RWPE2 (cell line): Measurements from ENCODE around the gene MDH1.
A peak's percentile ranks its signal among the peaks of the same experiment; 100 is the strongest.

Source experiments
- ATAC-seq: fragments of 200-7000 bp; cut with Tn5 transposase; 3 replicates; pipeline ENCODE4 v1.9.1; 2021; ENCODE audit warnings: low read depth
- DNase-seq: peaks from one replicate; pipeline ENCODE4 v3.0.0-alpha.2; 2020; ENCODE audit warnings: low spot score
- H3K27ac ChIP-seq: fragments of 450-650 bp; 2 replicates; pipeline ENCODE4 v1.5.1; 2017; ENCODE audit warnings: mild to moderate bottlenecking; ENCODE audit not compliant: poor library complexity, severe bottlenecking
- H3K27me3 ChIP-seq: fragments of 250-450 bp; sonication (Bioruptor Pico); 2 replicates; pipeline ENCODE4 v1.5.1; 2021; ENCODE audit warnings: mild to moderate bottlenecking, moderate library complexity; ENCODE audit not compliant: insufficient read depth, poor library complexity, severe bottlenecking
- H3K36me3 ChIP-seq: fragments of 250-450 bp; sonication (Bioruptor Pico); 2 replicates; pipeline ENCODE4 v1.5.1; 2020; ENCODE audit warnings: low read depth, mild to moderate bottlenecking, moderate library complexity
- H3K4me1 ChIP-seq: fragments of 250-450 bp; sonication (Bioruptor Pico); 2 replicates; pipeline ENCODE4 v1.5.1; 2021; ENCODE audit warnings: mild to moderate bottlenecking, moderate library complexity; ENCODE audit not compliant: insufficient read depth, poor library complexity, severe bottlenecking
- H3K4me3 ChIP-seq: fragments of 250-450 bp; sonication (Bioruptor Pico); 2 replicates; pipeline ENCODE4 v1.5.1; 2021; ENCODE audit warnings: mild to moderate bottlenecking, moderate library complexity; ENCODE audit not compliant: severe bottlenecking
- H3K9me3 ChIP-seq: fragments of 250-450 bp; sonication (Bioruptor Pico); 2 replicates; pipeline ENCODE4 v1.5.1; 2021; ENCODE audit warnings: mild to moderate bottlenecking, moderate library complexity; ENCODE audit not compliant: severe bottlenecking
- TF ChIP-seq, protein P1 (sequence below): fragments of 450-650 bp; IDR thresholded peaks from one replicate; pipeline ENCODE4 v1.5.1; 2017; ENCODE audit warnings: mild to moderate bottlenecking, moderate library complexity; ENCODE audit not compliant: poor library complexity, severe bottlenecking

The MDH1 gene

DNA sequence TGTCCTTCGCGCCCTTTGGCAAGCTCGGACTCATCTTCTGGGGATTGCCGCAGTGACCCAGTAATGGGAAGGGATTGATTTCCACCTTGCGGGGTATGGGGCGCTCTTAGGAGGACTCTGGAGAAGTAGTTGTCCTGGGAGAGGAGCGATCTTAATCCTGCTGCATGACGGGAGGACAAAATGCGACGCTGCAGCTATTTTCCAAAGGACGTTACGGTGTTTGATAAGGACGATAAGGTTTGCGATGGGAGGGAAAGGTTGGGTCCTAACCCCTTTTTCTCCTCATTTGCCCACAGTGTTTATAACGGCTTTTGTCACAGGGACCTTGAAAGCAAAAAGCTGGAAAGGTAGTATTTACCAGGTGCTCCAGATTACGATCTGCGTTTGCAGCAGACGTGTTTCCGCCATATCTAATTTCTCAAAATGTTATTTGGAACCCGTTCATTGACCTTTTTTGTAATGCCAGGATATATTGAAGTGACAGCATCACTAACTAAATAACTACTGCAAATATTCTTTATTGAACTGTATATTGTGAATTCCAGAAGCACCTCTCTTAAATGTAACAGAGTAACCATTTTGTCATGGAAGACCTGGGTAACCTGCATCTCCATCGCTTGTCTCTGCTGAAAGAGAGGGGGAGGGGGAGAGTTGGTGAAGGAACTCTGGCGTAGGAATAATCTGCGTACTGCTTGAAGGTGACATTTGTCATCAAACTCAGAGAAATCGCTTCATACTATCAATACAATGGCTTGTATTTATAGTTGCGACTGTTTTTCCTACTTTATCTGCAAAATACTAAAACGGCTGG, 590 bp downstream of the MDH1 start:
- TF ChIP-seq, protein P1, sequence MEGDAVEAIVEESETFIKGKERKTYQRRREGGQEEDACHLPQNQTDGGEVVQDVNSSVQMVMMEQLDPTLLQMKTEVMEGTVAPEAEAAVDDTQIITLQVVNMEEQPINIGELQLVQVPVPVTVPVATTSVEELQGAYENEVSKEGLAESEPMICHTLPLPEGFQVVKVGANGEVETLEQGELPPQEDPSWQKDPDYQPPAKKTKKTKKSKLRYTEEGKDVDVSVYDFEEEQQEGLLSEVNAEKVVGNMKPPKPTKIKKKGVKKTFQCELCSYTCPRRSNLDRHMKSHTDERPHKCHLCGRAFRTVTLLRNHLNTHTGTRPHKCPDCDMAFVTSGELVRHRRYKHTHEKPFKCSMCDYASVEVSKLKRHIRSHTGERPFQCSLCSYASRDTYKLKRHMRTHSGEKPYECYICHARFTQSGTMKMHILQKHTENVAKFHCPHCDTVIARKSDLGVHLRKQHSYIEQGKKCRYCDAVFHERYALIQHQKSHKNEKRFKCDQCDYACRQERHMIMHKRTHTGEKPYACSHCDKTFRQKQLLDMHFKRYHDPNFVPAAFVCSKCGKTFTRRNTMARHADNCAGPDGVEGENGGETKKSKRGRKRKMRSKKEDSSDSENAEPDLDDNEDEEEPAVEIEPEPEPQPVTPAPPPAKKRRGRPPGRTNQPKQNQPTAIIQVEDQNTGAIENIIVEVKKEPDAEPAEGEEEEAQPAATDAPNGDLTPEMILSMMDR, result no peak
- ATAC-seq (peak; percentile 24), DNase-seq (no peak)
- no peaks in the 10 kb centered on the region for H3K9me3 ChIP-seq
- peaks cover 40% of the 10 kb centered on the region for H3K36me3 ChIP-seq
- peaks cover 8% of the 10 kb centered on the region for H3K4me1 ChIP-seq
- peak overlapping the region; percentile 64 for H3K27ac ChIP-seq
- peak overlapping the region; percentile 60 for H3K4me3 ChIP-seq
- H3K27me3 ChIP-seq, result no peaks in the 10 kb centered on the region

DNA sequence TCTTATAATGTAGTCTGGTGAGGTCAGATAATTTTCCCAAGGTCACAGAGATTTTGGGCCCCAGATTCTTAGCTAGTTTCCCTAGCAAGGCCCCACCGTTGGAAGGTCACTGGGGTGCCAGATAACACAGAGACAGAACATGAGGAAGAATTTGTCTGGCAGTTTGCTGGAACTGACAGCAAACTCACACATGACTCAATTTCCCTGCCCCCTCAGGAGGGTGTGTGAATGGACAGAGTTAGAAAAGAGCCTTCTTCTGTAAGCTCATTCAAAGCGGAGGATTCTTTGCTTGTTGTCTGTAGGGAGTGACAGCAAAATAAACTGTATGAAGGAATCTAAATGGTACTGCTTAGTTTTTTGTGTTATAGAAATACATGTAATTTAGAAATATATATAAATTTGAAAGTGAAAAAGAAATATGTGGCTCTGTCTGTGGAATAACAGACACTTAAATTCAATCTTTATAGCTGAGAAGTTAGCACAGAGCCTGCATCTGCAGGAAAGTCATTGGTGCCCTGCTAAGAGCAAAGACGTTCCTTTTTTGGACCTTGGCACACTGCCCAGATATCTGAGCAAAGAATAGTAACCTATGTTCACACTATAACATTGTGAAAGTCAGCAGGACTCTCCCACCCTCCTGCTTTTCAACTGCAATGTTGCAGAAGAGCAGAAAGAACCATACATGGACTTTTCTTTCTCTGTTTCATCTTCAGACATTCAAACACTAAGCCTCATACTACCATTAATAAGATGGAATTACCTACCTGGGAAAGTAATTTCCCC, 2.1 kb downstream of the MDH1 start:
- DNase-seq (no peak), ATAC-seq (no peak)
- no peak overlapping the region for H3K27ac ChIP-seq

DNA sequence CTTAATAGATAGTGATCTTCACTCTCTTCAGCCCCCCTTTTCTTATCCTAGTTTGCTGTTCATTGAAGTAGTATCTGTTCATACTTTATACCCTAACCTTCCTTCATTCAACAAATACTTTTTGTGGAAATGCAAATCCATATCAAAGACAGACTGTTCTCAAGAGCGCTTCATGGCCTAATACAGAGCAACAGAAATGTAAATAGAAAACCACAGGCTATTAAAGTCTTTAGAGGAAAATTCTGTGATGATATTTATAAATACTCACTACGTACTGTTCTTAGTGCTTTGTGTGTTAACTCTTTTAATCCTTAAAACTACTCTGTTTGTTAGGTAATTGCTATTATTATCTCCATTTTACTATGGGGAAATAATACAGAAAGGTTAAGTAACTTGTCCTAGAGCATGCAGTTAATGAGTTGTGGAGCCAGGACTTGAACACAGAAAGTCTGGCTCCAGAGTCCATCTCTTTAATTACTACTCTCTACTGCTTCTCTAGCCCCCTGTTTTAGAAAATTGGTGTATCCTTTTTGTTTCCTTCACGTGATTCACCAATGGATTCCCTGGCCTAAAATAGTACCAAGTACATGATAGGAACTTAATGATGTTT, 2.9 kb downstream of the MDH1 start:
- H3K36me3 ChIP-seq, result peaks cover 64% of the 10 kb centered on the region
- H3K27ac ChIP-seq, result no peak overlapping the region
- no peaks in the 10 kb centered on the region for H3K9me3 ChIP-seq
- no peak for DNase-seq
- H3K4me3 ChIP-seq, result no peak overlapping the region
- no peak for ATAC-seq
- H3K4me1 ChIP-seq, result peaks cover 8% of the 10 kb centered on the region
- TF ChIP-seq, protein P1, result no peak
- no peaks in the 10 kb centered on the region for H3K27me3 ChIP-seq

More for the DNA sequence above, 2.1 kb downstream of the MDH1 start:
- Histone ChIP-seq H3K4me3 (no peak overlapping the region), H3K9me3 (no peaks in the 10 kb centered on the region), H3K4me1 (peaks cover 8% of the 10 kb centered on the region), H3K36me3 (peaks cover 55% of the 10 kb centered on the region), H3K27me3 (no peaks in the 10 kb centered on the region)
- TF ChIP-seq, protein P1, result no peak

DNA sequence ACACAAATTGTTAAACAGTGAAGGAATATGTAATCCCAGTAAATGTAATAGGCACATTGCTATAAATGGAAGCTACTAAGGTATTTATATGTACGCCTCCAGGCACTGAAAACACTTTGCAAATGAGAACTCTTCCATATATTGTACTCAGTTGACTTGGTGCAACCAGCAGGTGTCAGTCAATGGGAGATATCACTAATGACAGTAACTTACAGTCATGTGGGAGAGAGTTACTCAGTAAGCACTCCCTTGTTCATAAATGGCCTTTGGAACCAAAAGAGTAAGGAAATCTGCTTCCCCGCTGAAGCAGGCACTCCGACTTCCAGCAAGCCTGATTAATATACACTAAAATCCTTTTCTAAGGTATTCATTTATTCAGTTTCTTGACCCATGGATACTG, 5.9 kb downstream of the MDH1 start:
- Histone ChIP-seq H3K4me1 (peaks cover 4% of the 10 kb centered on the region), H3K36me3 (peaks cover 93% of the 10 kb centered on the region)

More for the DNA sequence above, 5.9 kb downstream of the MDH1 start:
- DNase-seq (no peak), ATAC-seq (no peak)
- Histone ChIP-seq H3K27ac (no peak overlapping the region), H3K27me3 (no peaks in the 10 kb centered on the region), H3K9me3 (no peaks in the 10 kb centered on the region), H3K4me3 (no peak overlapping the region)
- TF ChIP-seq, protein P1, result no peak
